IPS DF 6.9 (cell line): Measurements from ENCODE around the gene ACADSB.

Source experiments
- DNase-seq: peaks from one replicate; pipeline ENCODE4 v3.0.0-alpha.2; 2013; ENCODE audit warnings: low read depth, low spot score
- H3K27ac ChIP-seq: one replicate; pipeline ENCODE4 v1.5.1; 2013; ENCODE audit warnings: low read length, control low read depth
- H3K27me3 ChIP-seq: 2 replicates; pipeline ENCODE4 v1.6.1; 2013; ENCODE audit warnings: mild to moderate bottlenecking, low read length; ENCODE audit not compliant: control insufficient read depth, insufficient read depth
- H3K36me3 ChIP-seq: 2 replicates; pipeline ENCODE4 v1.6.1; 2013; ENCODE audit warnings: low read length; ENCODE audit not compliant: control insufficient read depth, insufficient read depth
- H3K4me1 ChIP-seq: 2 replicates; pipeline ENCODE4 v1.6.1; 2013; ENCODE audit warnings: low read length; ENCODE audit not compliant: control insufficient read depth, insufficient read depth
- H3K4me3 ChIP-seq: 2 replicates; pipeline ENCODE4 v1.5.1; 2013; ENCODE audit warnings: mild to moderate bottlenecking, low read length
- H3K9me3 ChIP-seq: 2 replicates; pipeline ENCODE4 v1.6.1; 2013; ENCODE audit warnings: low read length, inconsistent platforms; ENCODE audit not compliant: control insufficient read depth, insufficient read depth
- WGBS: extraction: QIAGEN DNeasy Blood & Tissue Kit; methylation state at CpG from one replicate; pipeline ENCODE4 v1.1.7; 2013; ENCODE audit warnings: mixed read lengths, missing lambda C conversion rate; ENCODE audit not compliant: insufficient read length, insufficient coverage; 5-methylcytosine and 5-hydroxymethylcytosine counted together

ACADSB gene

GRCh38 chr10:123000155-123000554 lies 8.7 kb upstream of the ACADSB start:
- H3K27ac ChIP-seq: no peak overlapping the region
- H3K4me1 ChIP-seq: no peaks in the 10 kb centered on the region
- no peak overlapping the region for H3K4me3 ChIP-seq
- no CpG with 5 or more reads among the region's 3 CpGs for WGBS
- H3K27me3 ChIP-seq: no peaks in the 10 kb centered on the region
- no peak for DNase-seq
- no peaks in the 10 kb centered on the region; the same call in 1 of the 2 replicates for H3K36me3 ChIP-seq
- no peaks in the 10 kb centered on the region; the same call in 1 of the 2 replicates for H3K9me3 ChIP-seq

- H3K36me3 ChIP-seq: no peaks in the 10 kb centered on the region
- no peak overlapping the region for H3K4me3 ChIP-seq
- no peak for DNase-seq
- H3K9me3 ChIP-seq: no peaks in the 10 kb centered on the region; the same call in 1 of the 2 replicates
- WGBS: no CpG with 5 or more reads among the region's 2 CpGs
- H3K4me1 ChIP-seq: no peaks in the 10 kb centered on the region
- H3K27me3 ChIP-seq: no peaks in the 10 kb centered on the region
- H3K27ac ChIP-seq: no peak overlapping the region
These were observed 7.4 kb upstream of the ACADSB start for GRCh38 chr10:123001370-123001769.

GRCh38 chr10:123004298-123004697 lies 4.5 kb upstream of the ACADSB start:
- H3K9me3 ChIP-seq: no peaks in the 10 kb centered on the region; the same call in 1 of the 2 replicates
- no peaks in the 10 kb centered on the region for H3K4me1 ChIP-seq
- WGBS: no CpG with 5 or more reads among the region's 2 CpGs
- H3K4me3 ChIP-seq: no peak overlapping the region
- H3K27me3 ChIP-seq: no peaks in the 10 kb centered on the region; the same call in 1 of the 2 replicates
- no peak overlapping the region for H3K27ac ChIP-seq
- DNase-seq: no peak
- H3K36me3 ChIP-seq: no peaks in the 10 kb centered on the region

- Histone ChIP-seq H3K36me3 (no peaks in the 10 kb centered on the region), H3K27ac (no peak overlapping the region), H3K9me3 (no peaks in the 10 kb centered on the region), H3K4me3 (peak overlapping the region; percentile 93), H3K27me3 (peaks cover 11% of the 10 kb centered on the region; the same call in 1 of the 2 replicates), H3K4me1 (no peaks in the 10 kb centered on the region)
- DNase-seq: no peak
- no CpG with 5 or more reads among the region's 30 CpGs for WGBS
These were observed 1.1 kb upstream of the ACADSB start for GRCh38 chr10:123007558-123008354.

- no CpG with 5 or more reads among the region's 34 CpGs for WGBS
- Histone ChIP-seq H3K27me3 (peaks cover 11% of the 10 kb centered on the region; the same call in 1 of the 2 replicates), H3K4me1 (no peaks in the 10 kb centered on the region), H3K27ac (no peak overlapping the region), H3K36me3 (no peaks in the 10 kb centered on the region), H3K9me3 (no peaks in the 10 kb centered on the region), H3K4me3 (peak overlapping the region; percentile 66)
- DNase-seq: no peak
These were observed 457 bp downstream of the ACADSB start for GRCh38 chr10:123009105-123009820.

- no peaks in the 10 kb centered on the region for H3K36me3 ChIP-seq
- H3K9me3 ChIP-seq: no peaks in the 10 kb centered on the region
- DNase-seq: no peak
- no peak overlapping the region for H3K27ac ChIP-seq
- H3K4me1 ChIP-seq: peaks cover 2% of the 10 kb centered on the region; the same call in 1 of the 2 replicates
- H3K4me3 ChIP-seq: no peak overlapping the region
- no CpG with 5 or more reads among the region's 3 CpGs for WGBS
- peaks cover 11% of the 10 kb centered on the region; the same call in 1 of the 2 replicates for H3K27me3 ChIP-seq
These were observed 3.2 kb downstream of the ACADSB start for GRCh38 chr10:123011987-123012386.

- no peaks in the 10 kb centered on the region for H3K9me3 ChIP-seq
- H3K27ac ChIP-seq: no peak overlapping the region
- H3K4me3 ChIP-seq: no peak overlapping the region
- H3K27me3 ChIP-seq: peaks cover 11% of the 10 kb centered on the region; the same call in 1 of the 2 replicates
- DNase-seq: no peak
- WGBS: no CpG with 5 or more reads among the region's 43 CpGs
- H3K36me3 ChIP-seq: no peaks in the 10 kb centered on the region
- peaks cover 4% of the 10 kb centered on the region; the same call in 1 of the 2 replicates for H3K4me1 ChIP-seq
These were observed 4.9 kb downstream of the ACADSB start for GRCh38 chr10:123013456-123014419.

GRCh38 chr10:123014772-123015171 lies 6.0 kb downstream of the ACADSB start:
- WGBS: no CpG with 5 or more reads among the region's 2 CpGs
- H3K9me3 ChIP-seq: no peaks in the 10 kb centered on the region

GRCh38 chr10:123016228-123016627 lies 7.4 kb downstream of the ACADSB start:
- no peaks in the 10 kb centered on the region for H3K9me3 ChIP-seq
- peaks cover 5% of the 10 kb centered on the region; the same call in 1 of the 2 replicates for H3K4me1 ChIP-seq
- H3K4me3 ChIP-seq: no peak overlapping the region
- no peak for DNase-seq
- H3K36me3 ChIP-seq: no peaks in the 10 kb centered on the region
- no peak overlapping the region for H3K27ac ChIP-seq
- H3K27me3 ChIP-seq: no peaks in the 10 kb centered on the region
- WGBS: no CpG with 5 or more reads among the region's 4 CpGs

More at GRCh38 chr10:123014772-123015171, 6.0 kb downstream of the ACADSB start:
- no peak for DNase-seq
- Histone ChIP-seq H3K4me1 (peaks cover 5% of the 10 kb centered on the region; the same call in 1 of the 2 replicates), H3K36me3 (no peaks in the 10 kb centered on the region), H3K4me3 (no peak overlapping the region), H3K27ac (no peak overlapping the region), H3K27me3 (peaks cover 8% of the 10 kb centered on the region; the same call in 1 of the 2 replicates)
